CD14-positive monocyte (primary cell): ENCODE measurements around the gene RAB3C. TPM values are rescaled to one million over a fixed set of nuclear protein-coding genes. Genes with fewer than 3 reads are reported as not detected.

Experiments
- DNase-seq, 3 donors: peaks; one replicate each; pipeline ENCODE4 v3.0.0-alpha.2; 2011 to 2022
- H2AFZ ChIP-seq: 2 replicates; pipeline ENCODE4 v1.6.0; 2012; ENCODE audit warnings: mild to moderate bottlenecking, low read depth, low read length, inconsistent platforms; ENCODE audit not compliant: insufficient read depth, poor library complexity, severe bottlenecking
- H3K27ac ChIP-seq, 2 donors: 1 replicate in 1 of 2; 2 replicates in 1 of 2; pipeline ENCODE4 v1.5.1; 2012 to 2013; ENCODE audit warnings: low read length in 2 of 2, control low read depth in 1 of 2, inconsistent platforms in 1 of 2, low read depth in 1 of 2, mild to moderate bottlenecking in 1 of 2
- H3K27me3 ChIP-seq, 2 donors: one replicate each; pipeline versions ENCODE4 v1.6.0 to v1.6.1; 2011 to 2013; ENCODE audit warnings: low read length in 2 of 2; ENCODE audit not compliant: control insufficient read depth in 2 of 2, insufficient read depth in 2 of 2
- H3K36me3 ChIP-seq, 2 donors: replicated peaks in 1 of 2; 1 replicate in 1 of 2; 2 replicates in 1 of 2; pipeline versions ENCODE4 v1.5.1 to v1.6.1; 2012 to 2013; ENCODE audit warnings: low read length in 2 of 2, control low read depth in 1 of 2, inconsistent platforms in 1 of 2, mild to moderate bottlenecking in 1 of 2; ENCODE audit not compliant: insufficient read depth in 2 of 2, control insufficient read depth in 1 of 2
- H3K4me1 ChIP-seq, 2 donors: 1 replicate in 1 of 2; 2 replicates in 1 of 2; pipeline versions ENCODE4 v1.5.1 to v1.6.1; 2012 to 2013; ENCODE audit warnings: low read length in 2 of 2, control low read depth in 1 of 2, inconsistent platforms in 1 of 2, mild to moderate bottlenecking in 1 of 2, moderate library complexity in 1 of 2; ENCODE audit not compliant: insufficient read depth in 2 of 2, control insufficient read depth in 1 of 2
- H3K4me2 ChIP-seq: replicated peaks from 2 replicates; pipeline ENCODE3; 2012; ENCODE audit warnings: low read length, moderate library complexity, mild to moderate bottlenecking; ENCODE audit not compliant: poor library complexity, severe bottlenecking; ENCODE audit errors: extremely low read depth
- H3K4me3 ChIP-seq, 3 experiments: fragments of 200-600 bp in 1 of 3; sonication (generic) in 1 of 3; replicated peaks in 1 of 3; 1 replicate in 2 of 3; 2 replicates in 1 of 3; pipeline ENCODE4 v1.5.1; 2011 to 2013; ENCODE audit warnings: low read length in 3 of 3, mild to moderate bottlenecking in 3 of 3, control low read depth in 2 of 3, low read depth in 2 of 3, inconsistent platforms in 1 of 3, moderate library complexity in 1 of 3
- H3K79me2 ChIP-seq: 2 replicates; pipeline ENCODE4 v1.6.0; 2012; ENCODE audit warnings: mild to moderate bottlenecking, control low read depth, inconsistent platforms, low read length, moderate library complexity; ENCODE audit not compliant: insufficient read depth
- H3K9ac ChIP-seq: 2 replicates; pipeline ENCODE4 v1.6.0; 2017; ENCODE audit warnings: low read length, mild to moderate bottlenecking; ENCODE audit not compliant: insufficient read depth, poor library complexity, severe bottlenecking
- H3K9me3 ChIP-seq, 2 donors: replicated peaks in 1 of 2; 1 replicate in 1 of 2; 2 replicates in 1 of 2; pipeline versions ENCODE4 v1.5.1 to v1.6.1; 2012 to 2013; ENCODE audit warnings: low read length in 2 of 2, control low read depth in 1 of 2; ENCODE audit not compliant: control insufficient read depth in 1 of 2, insufficient read depth in 1 of 2
- H4K20me1 ChIP-seq: 2 replicates; pipeline ENCODE4 v1.6.0; 2012; ENCODE audit warnings: mild to moderate bottlenecking, low read length, control low read depth, moderate library complexity; ENCODE audit not compliant: insufficient read depth
- H3K27ac Mint-ChIP-seq, 7 donors: one replicate each; pipeline ENCODE4 v1.8.0; 2020; ENCODE audit warnings: mild to moderate bottlenecking in 7 of 7, mixed read lengths in 7 of 7, moderate library complexity in 6 of 7, inconsistent platforms in 2 of 7
- H3K27me3 Mint-ChIP-seq, 3 donors: one replicate each; pipeline ENCODE4 v1.8.0; 2021 to 2022; ENCODE audit warnings: low read depth in 3 of 3, mild to moderate bottlenecking in 3 of 3, mixed read lengths in 3 of 3, moderate library complexity in 3 of 3, inconsistent platforms in 1 of 3
- H3K36me3 Mint-ChIP-seq, 2 donors: one replicate each; pipeline ENCODE4 v1.8.0; 2020; ENCODE audit warnings: mixed read lengths in 2 of 2, inconsistent platforms in 1 of 2, mild to moderate bottlenecking in 1 of 2
- H3K4me1 Mint-ChIP-seq: one replicate; pipeline ENCODE4 v1.8.0; 2020; ENCODE audit warnings: mild to moderate bottlenecking, mixed read lengths
- H3K4me3 Mint-ChIP-seq, 2 donors: one replicate each; pipeline ENCODE4 v1.8.0; 2020; ENCODE audit warnings: mild to moderate bottlenecking in 2 of 2, mixed read lengths in 2 of 2, moderate library complexity in 1 of 2
- H3K9me3 Mint-ChIP-seq, 7 donors: one replicate each; pipeline ENCODE4 v1.8.0; 2020 to 2022; ENCODE audit warnings: mixed read lengths in 7 of 7, mild to moderate bottlenecking in 6 of 7, moderate library complexity in 6 of 7, inconsistent platforms in 2 of 7
- CTCF ChIP-seq: fragments of 200-600 bp; IDR thresholded peaks from one replicate; pipeline ENCODE4 v1.8.0; 2022; ENCODE audit warnings: antibody characterized with exemption, mild to moderate bottlenecking
- WGBS: methylation state at CpG from one replicate; pipeline ENCODE4 v1.1.5; 2013; ENCODE audit warnings: missing lambda C conversion rate; ENCODE audit not compliant: insufficient coverage; 5-methylcytosine and 5-hydroxymethylcytosine counted together
- intact Hi-C, 2 donors: fragments of 100-400 bp; cut with micrococcal nuclease; formaldehyde crosslinking; loops; one replicate each; pipeline versions ENCODE4 v1.15.0 to v1.15.1; 2023
- polyA plus RNA-seq, 3 donors: library from polyadenylated mRNA; depleted of rRNA in 1 of 3; unstranded in 2 of 3; stranded (reverse) in 1 of 3; fragments of 300-500 nt in 2 of 3; fragments of >200 nt in 1 of 3; fragmentation: Illumina TruSeq in 2 of 3; gene quantifications; 1 replicate in 2 of 3; 2 replicates in 1 of 3; pipeline ENCODE4 v1.2.3, GENCODE V29; 2012 to 2021

RAB3C gene
- polyA plus RNA-seq, 3 donors = under 0.01 to 0.81 TPM; not detected in 1

- intact Hi-C loops = no loop called here
- Histone ChIP-seq H3K79me2 (no peaks in the 10 kb centered on the region), H3K4me1 (peaks cover 49 to 53% of the 10 kb centered on the region in 2 donors), H3K4me3 (peak overlapping the region in 1 of 3 experiments; percentile 22), H3K27ac (peak overlapping the region in 1 of 2 donors; percentile 87), H3K27me3 (no peaks in the 10 kb centered on the region), H3K9ac (no peak overlapping the region), H3K36me3 (no peaks in the 10 kb centered on the region), H3K9me3 (peaks cover 0 to 4% of the 10 kb centered on the region in 2 donors), H3K4me2 (peak overlapping the region; percentile 36), H2AFZ (no peak overlapping the region), H4K20me1 (no peaks in the 10 kb centered on the region)
- Mint-ChIP-seq H3K27ac (peak overlapping the region; percentile 47 to 95 (median 83)), H3K36me3 (peaks cover 2 to 5% of the 10 kb centered on the region in 2 donors), H3K9me3 (peaks cover 1 to 17% (median 10%) of the 10 kb centered on the region in 7 donors), H3K27me3 (no peaks in the 10 kb centered on the region), H3K4me1 (peaks cover 57% of the 10 kb centered on the region), H3K4me3 (peak overlapping the region in 1 of 2 donors; percentile 40)
- no peak for TF ChIP-seq CTCF
- DNase-seq = peak; percentile 71 to 94 (median 90)
Observed at GRCh38 chr5:58545912-58546311, 37.0 kb upstream of the RAB3C start.

GRCh38 chr5:58548068-58548467 lies 34.8 kb upstream of the RAB3C start:
- no peak for TF ChIP-seq CTCF
- Histone ChIP-seq H2AFZ (no peak overlapping the region), H3K27ac (no peak overlapping the region), H3K79me2 (no peaks in the 10 kb centered on the region), H4K20me1 (no peaks in the 10 kb centered on the region), H3K4me1 (peaks cover 37 to 40% of the 10 kb centered on the region in 2 donors), H3K9me3 (peaks cover 0 to 4% of the 10 kb centered on the region in 2 donors), H3K4me2 (no peak overlapping the region), H3K27me3 (no peaks in the 10 kb centered on the region), H3K4me3 (no peak overlapping the region), H3K36me3 (no peaks in the 10 kb centered on the region), H3K9ac (no peak overlapping the region)
- H3K36me3 Mint-ChIP-seq = peaks cover 2 to 4% of the 10 kb centered on the region in 2 donors
- peaks cover 44% of the 10 kb centered on the region for H3K4me1 Mint-ChIP-seq
- H3K4me3 Mint-ChIP-seq = no peak overlapping the region
- intact Hi-C loops = no loop called here
- no peak for DNase-seq
- no CpG with 5 or more reads among the region's 2 CpGs for WGBS
- no peaks in the 10 kb centered on the region for H3K27me3 Mint-ChIP-seq
- H3K9me3 Mint-ChIP-seq = peaks cover 0 to 12% (median 4%) of the 10 kb centered on the region in 7 donors
- H3K27ac Mint-ChIP-seq = no peak overlapping the region
